Activated T-cell treated with anti-CD3 and anti-CD28 coated beads for 4 hours (primary cell): ENCODE measurements around the gene UBXN10.

ENCODE experiments used
- DNase-seq: peaks from one replicate; pipeline ENCODE4 v3.0.0-alpha.2; 2020

UBXN10 gene, protein sequence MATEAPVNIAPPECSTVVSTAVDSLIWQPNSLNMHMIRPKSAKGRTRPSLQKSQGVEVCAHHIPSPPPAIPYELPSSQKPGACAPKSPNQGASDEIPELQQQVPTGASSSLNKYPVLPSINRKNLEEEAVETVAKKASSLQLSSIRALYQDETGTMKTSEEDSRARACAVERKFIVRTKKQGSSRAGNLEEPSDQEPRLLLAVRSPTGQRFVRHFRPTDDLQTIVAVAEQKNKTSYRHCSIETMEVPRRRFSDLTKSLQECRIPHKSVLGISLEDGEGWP

DNA sequence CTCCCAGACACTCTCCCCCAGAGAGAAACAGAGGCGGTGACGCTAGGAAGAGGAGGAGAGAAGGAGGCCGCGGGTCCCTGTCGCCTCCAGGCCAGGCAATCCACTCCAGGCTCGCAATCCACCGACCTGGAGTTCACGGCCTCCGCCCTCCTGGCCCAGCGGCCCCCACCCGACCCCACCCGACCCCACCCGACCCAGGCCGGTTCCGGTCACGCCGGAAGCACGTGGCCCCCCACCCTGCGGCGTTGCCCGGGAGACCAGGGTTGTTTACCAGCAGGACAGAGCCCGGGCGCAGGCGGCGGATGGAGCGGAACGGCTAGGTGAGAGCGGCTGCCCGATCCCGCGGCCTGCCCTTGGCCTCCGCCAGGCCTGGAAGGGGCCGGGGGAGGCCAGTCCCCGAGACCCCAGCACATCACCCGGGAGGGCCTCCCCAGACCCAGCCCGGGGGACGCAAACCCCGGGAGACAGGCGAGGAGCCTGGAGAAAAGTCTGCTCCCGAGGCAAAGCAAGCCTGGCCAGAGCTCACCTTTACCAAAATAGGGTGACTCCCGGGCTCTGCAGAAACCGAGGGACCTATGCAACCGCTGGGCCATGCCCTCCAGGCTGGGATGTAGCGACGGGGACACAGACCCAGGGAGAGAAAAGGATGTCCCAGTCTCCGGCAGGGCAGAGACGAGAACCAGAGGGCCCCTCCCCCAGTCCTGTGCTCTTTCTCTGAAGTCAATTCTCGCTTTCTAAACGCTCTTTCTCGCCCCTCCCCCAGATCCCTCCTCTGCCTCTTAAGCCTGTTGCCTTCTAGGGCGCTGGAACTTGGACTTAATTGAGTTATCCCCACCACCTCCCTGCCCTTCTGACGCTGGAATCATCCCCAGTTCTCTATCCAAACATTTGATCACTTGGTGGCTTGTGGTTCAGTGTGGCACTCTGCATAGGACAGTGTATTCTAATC is at the start of gene UBXN10, which contains the start of gene PLA2G2C:
Gene UBXN10, plus strand, starts transcription at position 263 of the 949 bp plus-strand sequence. CDS start 4,466 bp downstream, outside the sequence.
Gene PLA2G2C, minus strand, starts transcription at position 685 of the 949 bp plus-strand sequence. CDS start 9,155 bp downstream, outside the sequence.
- DNase-seq = peak; percentile 35

DNA sequence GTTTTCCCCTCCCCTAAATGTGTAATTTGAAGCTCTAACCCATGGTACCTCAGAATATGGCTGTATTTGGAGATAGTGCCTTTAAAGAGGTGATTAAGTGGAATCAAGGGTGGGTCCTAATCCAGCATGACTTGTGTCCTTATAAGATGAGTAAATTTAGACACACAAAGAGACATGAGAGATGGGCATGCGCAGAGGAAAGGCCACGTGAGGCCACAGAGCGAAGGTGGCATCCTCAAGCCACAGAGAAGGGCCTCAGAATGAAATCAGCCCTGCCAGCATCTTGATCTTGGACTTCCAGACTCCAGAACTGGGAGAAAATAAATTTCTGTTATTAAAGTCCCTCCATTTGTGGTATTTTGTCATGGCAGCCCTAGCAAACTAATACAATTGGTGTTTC is 49.6 kb upstream of the UBXN10 start:
- no peak for DNase-seq

DNA sequence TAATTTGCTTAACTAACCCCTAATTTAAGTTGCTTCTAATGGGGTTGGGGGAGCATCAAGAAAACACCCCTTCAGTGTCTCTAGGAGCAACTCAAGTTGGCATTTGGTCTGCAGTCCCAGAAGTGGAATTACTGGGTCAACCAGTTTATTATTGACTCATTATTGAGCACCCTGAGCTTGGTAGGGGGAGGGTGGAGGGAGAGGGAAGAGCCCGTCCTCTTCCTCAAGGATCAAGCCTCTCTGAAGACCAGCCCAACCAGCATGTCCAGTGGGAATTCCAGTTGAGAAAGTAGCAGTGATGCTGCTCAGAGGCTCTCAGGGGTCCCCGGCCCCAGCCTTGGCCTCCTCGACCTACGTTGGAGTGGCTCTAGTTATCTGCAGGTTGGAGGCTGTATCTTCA is 48.8 kb upstream of the UBXN10 start:
- no peak for DNase-seq

- DNase-seq = no peak
Measured at GRCh38 chr1:20137604-20138003, 48.3 kb upstream of the UBXN10 start.

- DNase-seq = no peak
Measured at GRCh38 chr1:20138346-20138745, 47.5 kb upstream of the UBXN10 start.

- DNase-seq = no peak
Measured at GRCh38 chr1:20138961-20139550, 46.8 kb upstream of the UBXN10 start, which contains the start of gene PLA2G2F. Gene PLA2G2F (plus strand): TSS chr1:20139323. CDS start chr1:20139428, 105 bp downstream.

- no peak for DNase-seq
Measured at GRCh38 chr1:20139776-20140612, 45.9 kb upstream of the UBXN10 start.

GRCh38 chr1:20141001-20141400 is 44.9 kb upstream of the UBXN10 start:
- DNase-seq = no peak

DNA sequence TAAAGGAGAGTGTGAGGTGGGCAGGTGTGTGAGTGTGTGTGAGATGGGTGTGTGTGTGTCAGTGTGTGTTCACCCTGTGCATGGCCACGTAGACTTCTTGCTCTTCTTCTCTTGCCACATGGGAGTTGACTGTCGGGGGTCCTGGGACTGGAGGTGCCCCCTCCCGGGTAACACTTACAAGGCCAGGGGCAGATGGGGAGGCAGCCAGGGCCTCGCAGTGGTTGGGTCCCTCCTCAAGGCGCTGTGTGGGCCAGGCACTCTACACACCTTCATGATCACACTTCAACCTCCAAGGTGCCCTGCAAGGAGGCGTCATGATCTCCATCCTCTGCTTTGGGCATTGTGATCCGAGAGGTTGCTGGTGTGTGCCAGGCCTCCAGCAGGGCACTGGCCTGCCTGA is 44.4 kb upstream of the UBXN10 start:
- DNase-seq = no peak

DNA sequence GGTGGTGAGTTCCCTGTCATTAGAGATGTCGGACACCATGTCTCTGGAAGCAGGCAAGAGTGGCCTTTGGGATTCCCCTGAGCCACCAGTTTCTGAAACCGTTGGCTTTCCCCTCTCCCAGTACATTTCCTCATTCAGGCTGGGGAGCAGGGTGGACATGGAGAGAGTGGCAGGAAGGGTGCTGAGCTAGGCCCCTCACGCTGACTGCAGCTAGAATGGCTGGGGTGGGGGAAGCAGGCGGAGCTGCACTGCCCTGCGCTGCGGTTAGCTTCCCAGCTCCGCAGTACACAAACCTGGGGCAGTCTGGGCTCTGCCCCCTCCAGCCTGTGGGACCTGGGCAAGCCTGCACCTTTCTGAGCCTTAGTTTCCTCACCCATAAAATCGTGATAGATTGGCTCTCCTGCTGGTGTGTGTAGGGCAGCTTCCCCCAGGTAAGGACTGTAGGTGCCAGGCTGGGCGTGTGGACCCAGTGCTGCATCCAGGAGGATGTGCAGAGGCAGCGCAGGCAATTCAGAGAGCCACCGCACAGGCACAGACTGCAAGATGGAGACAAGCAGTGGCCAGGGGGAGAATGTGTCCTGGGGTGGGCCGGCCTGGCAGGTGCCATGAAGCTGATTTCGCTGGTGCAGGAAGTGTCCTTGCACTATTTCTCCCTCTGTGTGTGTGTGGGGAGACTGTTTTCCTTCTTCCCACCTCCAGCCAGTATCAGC is 43.7 kb upstream of the UBXN10 start:
- DNase-seq = no peak

DNA sequence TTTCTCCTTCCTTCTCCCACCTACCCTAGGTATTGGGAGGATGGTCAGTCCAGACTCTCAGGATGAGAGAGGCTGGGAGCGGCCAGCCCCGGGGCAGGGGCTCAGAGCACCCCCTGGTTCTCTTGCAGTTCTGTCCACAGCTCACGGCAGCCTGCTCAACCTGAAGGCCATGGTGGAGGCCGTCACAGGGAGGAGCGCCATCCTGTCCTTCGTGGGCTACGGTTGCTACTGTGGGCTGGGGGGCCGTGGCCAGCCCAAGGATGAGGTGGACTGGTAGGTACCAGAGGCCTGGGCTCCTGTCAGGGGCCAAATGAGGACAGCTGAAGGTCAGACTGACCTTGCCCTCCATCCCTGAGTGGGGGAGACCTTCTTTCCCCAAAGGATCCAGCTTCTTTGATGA is 42.6 kb upstream of the UBXN10 start:
- no peak for DNase-seq

DNA sequence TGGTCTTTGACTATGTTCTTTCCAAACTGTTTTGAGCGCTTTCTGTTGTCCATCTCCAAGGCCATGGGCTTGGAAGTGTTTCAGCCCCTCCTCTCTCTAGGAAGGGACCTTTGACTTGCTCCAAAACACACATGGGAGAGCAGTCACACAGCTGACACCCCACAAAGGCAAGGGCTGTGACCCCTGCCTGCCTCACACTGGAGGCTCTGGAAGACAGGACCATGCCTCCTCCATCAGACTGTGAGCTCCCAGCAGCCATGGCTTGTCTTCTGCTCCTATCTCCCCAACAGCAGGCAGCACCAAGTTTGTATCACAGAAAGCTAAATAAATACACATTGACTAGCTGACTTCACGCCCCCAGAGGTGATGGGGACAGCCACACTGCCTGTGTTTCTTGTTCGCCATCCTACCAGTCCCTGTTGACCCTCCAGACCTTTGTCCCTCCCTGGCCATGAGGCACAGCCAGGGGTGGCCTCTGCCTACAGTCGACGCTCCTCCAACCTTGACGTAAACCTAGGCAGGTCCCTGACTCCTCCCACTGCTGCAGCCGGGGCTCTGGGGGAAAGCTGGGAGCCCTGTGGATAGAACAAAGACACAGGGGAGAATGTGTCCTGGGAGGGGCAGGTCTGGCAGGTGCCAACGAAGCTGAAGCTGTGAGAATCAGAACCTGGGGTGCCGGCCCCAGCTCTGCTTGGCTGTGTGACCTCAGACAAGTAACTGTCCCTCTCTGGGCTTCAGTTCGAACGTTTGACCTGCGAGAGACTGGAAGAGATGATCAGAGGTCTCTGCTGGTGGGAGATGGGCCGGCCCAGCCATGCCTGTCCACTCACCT is 41.9 kb upstream of the UBXN10 start:
- DNase-seq = no peak

DNA sequence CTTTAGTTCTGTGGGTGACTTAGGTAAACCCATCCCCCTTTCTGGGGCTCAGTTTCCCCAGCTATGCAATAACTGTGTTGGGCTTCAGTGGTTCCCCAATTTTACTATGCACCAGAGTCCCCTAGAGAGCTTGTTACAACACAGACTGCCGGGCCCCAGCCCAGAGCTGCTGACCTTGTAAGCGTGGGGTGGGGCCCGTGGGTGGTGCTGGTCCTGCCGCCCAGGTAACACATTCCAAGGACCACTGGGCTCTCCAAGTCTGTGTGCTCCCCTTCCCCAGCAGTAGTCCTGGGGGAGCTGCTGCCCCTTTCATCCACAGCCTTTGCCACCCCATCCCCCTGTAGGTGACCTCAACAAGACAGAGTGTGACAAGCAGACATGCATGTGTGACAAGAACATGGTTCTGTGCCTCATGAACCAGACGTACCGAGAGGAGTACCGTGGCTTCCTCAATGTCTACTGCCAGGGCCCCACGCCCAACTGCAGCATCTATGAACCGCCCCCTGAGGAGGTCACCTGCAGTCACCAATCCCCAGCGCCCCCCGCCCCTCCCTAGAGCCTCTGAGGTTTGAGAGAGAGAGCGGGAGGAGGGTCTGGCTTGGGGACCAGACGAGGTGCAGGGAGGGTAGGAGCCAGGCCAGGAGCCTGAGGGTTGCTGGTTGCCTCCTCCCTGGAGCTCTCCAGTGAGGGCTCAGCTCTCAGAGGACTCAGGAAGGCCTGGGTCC is 37.9 kb upstream of the UBXN10 start:
- no peak for DNase-seq

DNA sequence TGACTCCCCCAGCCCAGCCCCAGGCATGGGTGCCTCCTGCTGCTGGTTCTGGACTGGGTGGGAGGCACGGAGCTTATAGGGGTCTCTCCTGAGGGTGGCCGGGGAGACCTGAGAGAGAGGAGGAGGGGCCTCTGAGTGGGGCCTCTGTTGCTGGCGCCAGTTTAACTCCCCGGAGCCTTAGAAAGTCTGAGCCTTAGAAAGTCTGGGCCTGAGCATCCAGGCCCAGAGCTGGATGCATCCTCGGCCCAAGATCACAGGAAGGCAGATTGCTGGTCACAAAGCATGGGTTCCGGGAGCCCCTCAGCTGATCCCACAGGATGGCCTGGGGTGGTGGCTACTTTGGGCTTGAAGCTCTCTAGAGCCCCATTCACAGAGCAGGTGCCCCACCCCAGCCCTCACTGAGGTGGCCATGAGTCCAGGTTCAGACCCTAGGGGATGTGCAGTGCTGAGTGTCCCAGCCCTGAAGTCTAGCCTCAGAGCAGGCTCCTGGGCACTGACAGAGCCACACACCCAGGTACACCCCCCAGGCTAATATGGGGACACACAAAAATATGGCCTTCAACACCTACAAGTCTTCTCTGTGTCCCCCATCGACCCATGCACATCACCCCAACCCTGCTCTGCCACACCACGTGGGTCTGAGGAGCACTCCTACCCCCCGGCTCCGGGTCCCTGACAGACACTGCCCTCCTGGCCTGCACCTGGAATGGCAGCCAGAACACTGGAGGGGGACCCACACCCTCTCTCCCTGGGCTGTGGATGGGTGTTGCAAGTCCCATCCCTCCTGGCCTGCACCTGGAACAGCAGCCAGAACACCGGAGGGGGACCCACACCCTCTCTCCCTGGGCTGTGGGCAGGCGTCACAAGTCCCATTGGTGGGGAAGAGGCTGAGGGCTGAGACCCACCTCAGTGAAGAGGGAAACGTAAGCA is 37.1 kb upstream of the UBXN10 start:
- DNase-seq = no peak

DNA sequence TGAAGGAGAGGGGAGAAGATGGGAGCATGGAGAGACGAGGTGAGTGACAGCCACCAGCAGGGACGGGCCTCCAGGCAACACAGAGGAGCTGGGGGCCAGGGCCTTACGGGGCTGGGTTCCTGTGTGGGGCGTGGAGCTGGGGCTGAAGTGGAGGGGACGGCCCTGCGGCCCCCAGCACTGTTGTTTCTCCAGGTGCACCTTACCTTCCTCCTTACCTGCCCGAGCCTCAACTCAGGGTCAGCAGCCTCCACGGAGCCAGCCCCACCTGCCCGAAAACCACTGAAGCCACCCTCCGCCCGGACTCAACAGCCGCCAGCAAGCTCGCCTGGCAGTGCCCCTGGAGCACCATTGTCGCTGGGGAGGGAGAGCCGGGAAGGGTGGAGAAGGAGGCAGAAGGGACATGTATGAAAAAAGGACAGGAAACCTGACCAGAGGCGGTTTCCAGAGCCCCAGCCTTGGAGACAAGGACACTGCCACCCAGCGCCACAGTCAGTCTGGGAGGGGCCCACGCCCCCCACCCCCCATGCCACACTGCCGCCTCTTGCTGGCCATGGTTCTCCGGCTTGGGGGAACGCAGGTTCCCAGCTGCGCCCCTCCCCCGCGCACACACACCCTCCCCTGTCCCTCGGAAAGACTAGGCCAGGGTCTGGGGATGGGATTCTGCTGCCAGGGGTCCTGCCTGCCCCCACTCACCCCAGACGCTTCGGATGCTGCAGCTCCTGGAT is 36.1 kb upstream of the UBXN10 start:
- DNase-seq = no peak

GRCh38 chr1:20150326-20150705 is 35.6 kb upstream of the UBXN10 start:
- DNase-seq = no peak

- no peak for DNase-seq
Measured at GRCh38 chr1:20150969-20151368, 34.9 kb upstream of the UBXN10 start.

DNA sequence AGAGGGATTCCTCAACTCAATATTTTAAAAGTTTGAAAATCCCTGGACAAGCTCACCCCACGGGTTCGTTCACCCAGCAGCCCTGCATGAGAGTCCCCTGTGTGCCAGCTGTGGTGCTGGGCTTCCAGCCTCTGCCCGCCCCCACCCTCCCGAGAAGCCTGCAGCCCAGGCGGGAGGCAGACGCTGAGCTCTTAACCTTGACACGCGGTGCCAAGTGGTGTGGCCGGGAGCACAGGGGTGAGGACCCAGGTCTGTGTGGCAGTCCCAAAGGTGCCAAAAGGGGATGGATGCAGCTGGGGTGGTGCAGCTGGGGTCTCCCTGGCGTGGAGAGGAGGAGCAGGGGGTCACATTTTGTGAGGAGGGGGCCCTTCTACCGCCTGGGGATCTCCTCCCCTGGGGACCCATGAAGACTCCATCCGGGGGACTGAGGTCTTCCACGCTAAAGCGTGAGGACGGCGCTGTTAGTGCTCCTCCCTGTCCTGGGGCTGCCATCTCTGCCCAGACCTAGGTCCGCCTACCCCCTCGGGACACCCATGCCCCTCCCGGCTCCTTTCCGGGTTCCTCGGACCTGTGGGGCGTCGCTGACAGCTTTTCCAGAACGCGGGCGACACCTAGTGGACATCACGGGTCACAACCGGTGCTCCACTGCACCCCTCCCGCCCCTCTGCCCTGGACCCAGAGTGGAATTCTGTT is 33.8 kb upstream of the UBXN10 start:
- peak; percentile 80 for DNase-seq
